IMR-90 (cell line): ENCODE measurements around the gene GIT1. TPM values are rescaled to one million over a fixed set of nuclear protein-coding genes. Genes with fewer than 3 reads are reported as not detected.

Experiments used
- ATAC-seq: fragments of 200-7000 bp; cut with Tn5 transposase; 2 replicates; pipeline ENCODE4 v1.9.1; 2020; ENCODE audit warnings: low read depth, mild to moderate bottlenecking, moderate library complexity
- BruUV-seq: library from RNA; stranded (reverse); fragments of 400-500 nt; replicated peaks from 2 replicates; lab custom pipeline; 2021; lab: Mats Ljungman, UMichigan
- CTCF ChIA-PET: fragments of 300-600 bp; formaldehyde crosslinking; extraction: SDS; loops from one replicate; lab custom pipeline; 2021; ENCODE audit warnings: antibody characterized with exemption; lab: Yijun Ruan, JAX
- POLR2A ChIA-PET: fragments of 300-600 bp; sonication (Branson Sonifier 250); formaldehyde crosslinking; loops from one replicate; lab custom pipeline; 2022; ENCODE audit warnings: antibody characterized with exemption; ENCODE audit not compliant: unreplicated experiment; lab: Charles Lee
- DNase-seq: peaks from one replicate; pipeline ENCODE4 v3.0.0; 2013
- H2AFZ ChIP-seq: replicated peaks from 2 replicates; pipeline ENCODE3; 2013; ENCODE audit warnings: low read length, mild to moderate bottlenecking; ENCODE audit not compliant: poor library complexity
- H2AK5ac ChIP-seq: 2 replicates; pipeline ENCODE4 v1.6.1; 2013; ENCODE audit warnings: low read depth, low read length, inconsistent platforms
- H2AK9ac ChIP-seq: replicated peaks from 2 replicates; pipeline ENCODE3; 2013; ENCODE audit warnings: mild to moderate bottlenecking, low read depth, low read length, moderate library complexity; ENCODE audit not compliant: poor library complexity
- H2BK120ac ChIP-seq: 2 replicates; pipeline ENCODE4 v1.6.1; 2013; ENCODE audit warnings: low read depth, low read length, inconsistent platforms
- H2BK15ac ChIP-seq: 3 replicates; pipeline ENCODE4 v1.6.1; 2013; ENCODE audit warnings: low read depth, low read length, inconsistent platforms
- H2BK20ac ChIP-seq: 2 replicates; pipeline ENCODE4 v1.6.1; 2013; ENCODE audit warnings: low read depth, mild to moderate bottlenecking, inconsistent platforms, low read length, moderate library complexity
- H2BK5ac ChIP-seq: 2 replicates; pipeline ENCODE4 v1.6.1; 2013; ENCODE audit warnings: mild to moderate bottlenecking, low read depth, low read length, inconsistent platforms; ENCODE audit not compliant: poor library complexity, severe bottlenecking
- H3K14ac ChIP-seq: replicated peaks from 2 replicates; pipeline ENCODE4 v1.6.1; 2013; ENCODE audit warnings: low read depth, low read length, inconsistent platforms
- H3K18ac ChIP-seq: 2 replicates; pipeline ENCODE4 v1.6.1; 2013; ENCODE audit warnings: low read depth, low read length, control low read depth
- H3K23ac ChIP-seq: 2 replicates; pipeline ENCODE4 v1.6.1; 2013; ENCODE audit warnings: low read depth, low read length, inconsistent platforms
- H3K27ac ChIP-seq: 2 replicates; pipeline ENCODE4 v1.5.1; 2013; ENCODE audit warnings: mild to moderate bottlenecking, control low read depth, low read length; ENCODE audit not compliant: insufficient read depth
- H3K27me3 ChIP-seq: 2 replicates; pipeline ENCODE4 v1.6.1; 2013; ENCODE audit warnings: low read length; ENCODE audit not compliant: control insufficient read depth, insufficient read depth
- H3K36me3 ChIP-seq: 2 replicates; pipeline ENCODE4 v1.6.1; 2013; ENCODE audit warnings: low read length, mixed read lengths; ENCODE audit not compliant: control insufficient read depth, insufficient read depth
- H3K4ac ChIP-seq: 2 replicates; pipeline ENCODE4 v1.6.1; 2013; ENCODE audit warnings: low read depth, low read length, inconsistent platforms
- H3K4me1 ChIP-seq: 2 replicates; pipeline ENCODE4 v1.6.1; 2013; ENCODE audit warnings: low read length, mixed read lengths; ENCODE audit not compliant: control insufficient read depth, insufficient read depth
- H3K4me2 ChIP-seq: 2 replicates; pipeline ENCODE4 v1.6.1; 2013; ENCODE audit warnings: low read depth, mild to moderate bottlenecking, control low read depth, low read length, moderate library complexity
- H3K4me3 ChIP-seq: 2 replicates; pipeline ENCODE4 v1.5.1; 2013; ENCODE audit warnings: low read depth, mild to moderate bottlenecking, control low read depth, low read length, moderate library complexity; ENCODE audit not compliant: insufficient read depth
- H3K56ac ChIP-seq: 2 replicates; pipeline ENCODE4 v1.6.1; 2013; ENCODE audit warnings: low read length, inconsistent platforms; ENCODE audit not compliant: insufficient read depth; ENCODE audit errors: extremely low read depth
- H3K79me1 ChIP-seq, 2 experiments: 2 replicates each; pipeline ENCODE4 v1.6.1; 2013; ENCODE audit warnings: low read length in 2 of 2, inconsistent platforms in 1 of 2, low read depth in 1 of 2
- H3K9ac ChIP-seq: 2 replicates; pipeline ENCODE4 v1.6.1; 2013; ENCODE audit warnings: low read depth, low read length, control low read depth
- H3K9me1 ChIP-seq: 2 replicates; pipeline ENCODE4 v1.6.1; 2013; ENCODE audit warnings: low read length, inconsistent platforms; ENCODE audit not compliant: insufficient read depth
- H3K9me3 ChIP-seq: 2 replicates; pipeline ENCODE4 v1.6.1; 2013; ENCODE audit warnings: low read length; ENCODE audit not compliant: control insufficient read depth, insufficient read depth
- H4K20me1 ChIP-seq: 2 replicates; pipeline ENCODE4 v1.6.1; 2013; ENCODE audit warnings: low read length, inconsistent platforms; ENCODE audit not compliant: insufficient read depth
- H4K5ac ChIP-seq: 2 replicates; pipeline ENCODE4 v1.6.1; 2013; ENCODE audit warnings: mild to moderate bottlenecking, low read depth, low read length, control low read depth
- H4K8ac ChIP-seq, 2 experiments: 2 replicates each; pipeline ENCODE4 v1.6.1; 2013; ENCODE audit warnings: low read depth in 2 of 2, low read length in 2 of 2, control low read depth in 1 of 2, inconsistent platforms in 1 of 2
- H4K91ac ChIP-seq: 2 replicates; pipeline ENCODE4 v1.6.1; 2013; ENCODE audit warnings: low read depth, low read length, inconsistent platforms; ENCODE audit not compliant: insufficient read depth
- BHLHE40 ChIP-seq: fragments of 150-350 bp; IDR thresholded peaks from 2 replicates; pipeline ENCODE4 v1.6.1; 2016; ENCODE audit warnings: mild to moderate bottlenecking, low read depth, low read length
- CTCF ChIP-seq: conservative IDR thresholded peaks from 2 replicates; pipeline ENCODE4 v1.5.1; 2012; ENCODE audit warnings: mild to moderate bottlenecking, low read depth, low read length, improper control_type of control experiment
- MAZ ChIP-seq: IDR thresholded peaks from 2 replicates; pipeline ENCODE4 v1.6.1; 2012; ENCODE audit warnings: low read depth, mild to moderate bottlenecking, low read length, improper control_type of control experiment, moderate library complexity, borderline replicate concordance
- RAD21 ChIP-seq: IDR thresholded peaks from 2 replicates; pipeline ENCODE4 v1.6.1; 2012; ENCODE audit warnings: low read length, improper control_type of control experiment
- RCOR1 ChIP-seq: IDR thresholded peaks from 2 replicates; pipeline ENCODE4 v1.6.1; 2012; ENCODE audit warnings: mild to moderate bottlenecking, low read length, improper control_type of control experiment; ENCODE audit not compliant: insufficient replicate concordance
- RFX5 ChIP-seq: IDR thresholded peaks from 2 replicates; pipeline ENCODE4 v1.8.0; 2012; ENCODE audit warnings: low read depth, mild to moderate bottlenecking, low read length, moderate library complexity
- USF2 ChIP-seq: fragments of 150-350 bp; IDR thresholded peaks from 2 replicates; pipeline ENCODE4 v1.6.1; 2017; ENCODE audit warnings: mild to moderate bottlenecking, antibody characterized with exemption, low read length, low read depth
- WGBS, 2 experiments: methylation state at CpG; one replicate each; pipeline versions ENCODE4 v1.1.5 to v1.1.7; 2013; ENCODE audit warnings: missing lambda C conversion rate in 2 of 2; ENCODE audit not compliant: insufficient read length in 1 of 2; ENCODE audit errors: extremely low coverage in 2 of 2; 5-methylcytosine and 5-hydroxymethylcytosine counted together
- dilution Hi-C: fragments of 300-500 bp; cut with HindIII; formaldehyde crosslinking; loops from one replicate; pipeline ENCODE4 v1.14.3; 2018; ENCODE audit warnings: low sequenced_read_pairs; ENCODE audit not compliant: unreplicated experiment
- in situ Hi-C: fragments of 300-500 bp; cut with MboI; formaldehyde crosslinking; loops from 3 replicates; pipeline ENCODE4 v1.14.3; 2019; ENCODE audit warnings: low sequenced_read_pairs, inconsistent platforms, mixed read lengths
- intact Hi-C: fragments of 100-400 bp; cut with micrococcal nuclease; formaldehyde crosslinking; loops from 2 replicates; pipeline ENCODE4 v1.10.0; 2022
- polyA plus RNA-seq, 3 experiments: library from polyadenylated mRNA; depleted of rRNA; stranded (reverse); fragments of >200 nt; gene quantifications; 2 replicates each; pipeline ENCODE4 v1.2.3, GENCODE V29; 2012; ENCODE audit warnings: low replicate concordance in 1 of 3
- total RNA-seq: library from RNA; depleted of rRNA; stranded (reverse); fragments of >200 nt; gene quantifications from 2 replicates; pipeline ENCODE4 v1.2.3, GENCODE V29; 2012
- TF ChIP-seq, protein P1 (sequence below): fragments of 150-350 bp; IDR thresholded peaks from 2 replicates; pipeline ENCODE4 v1.6.1; 2016; ENCODE audit warnings: low read depth, mild to moderate bottlenecking, low read length, moderate library complexity, borderline replicate concordance

The GIT1 gene
- total and polyA plus RNA-seq, 2 of the 4 experiments (the other 2 are of a cell fraction) = 14.2 to 34.2 TPM

DNA sequence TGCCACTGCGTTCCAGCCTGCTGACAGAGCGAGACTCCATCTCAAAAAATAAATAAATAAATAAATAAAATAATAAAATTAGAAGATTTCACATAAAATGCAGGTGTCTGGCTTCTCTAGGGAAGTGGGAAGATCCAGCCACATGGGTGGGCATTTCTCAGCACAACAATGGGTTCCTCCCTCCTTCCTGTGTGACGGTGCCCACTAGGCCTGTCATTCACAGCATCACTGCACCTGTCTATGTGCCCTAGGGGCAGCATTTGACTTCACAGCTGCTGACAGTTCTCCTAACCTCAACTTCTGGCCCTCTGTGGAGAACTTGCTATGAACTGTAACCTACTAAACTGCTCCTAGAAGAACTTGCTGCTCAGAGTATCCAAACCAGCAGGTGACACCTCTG is 25.6 kb downstream of the GIT1 start:
- dilution Hi-C loops = no loop called here
- H3K9ac ChIP-seq = no peak overlapping the region
- ChIA-PET POLR2A (no interaction called here), CTCF (no interaction called here)
- H3K9me1 ChIP-seq = peaks cover 2% of the 10 kb centered on the region; the same call in 1 of the 2 replicates
- no peak overlapping the region for H2BK15ac ChIP-seq
- no peaks in the 10 kb centered on the region for H3K27me3 ChIP-seq
- peaks cover 7% of the 10 kb centered on the region; the same call in 1 of the 2 replicates for H3K36me3 ChIP-seq
- H3K79me1 ChIP-seq = peaks cover 2 to 13% of the 10 kb centered on the region in 2 experiments; a peak in 3 of 4 replicates
- no peak overlapping the region for H2AK5ac ChIP-seq
- H4K20me1 ChIP-seq = no peaks in the 10 kb centered on the region
- no peaks in the 10 kb centered on the region for H3K9me3 ChIP-seq
- no peak overlapping the region for H2BK5ac ChIP-seq
- BruUV-seq = no TSS peak
- no peak overlapping the region for H2BK120ac ChIP-seq
- no peak overlapping the region for H4K5ac ChIP-seq
- ATAC-seq (no peak), DNase-seq (no peak)
- no peaks in the 10 kb centered on the region; the same call in 1 of the 2 replicates for H3K4me1 ChIP-seq
- no peak overlapping the region for H2AFZ ChIP-seq
- H3K4me3 ChIP-seq = no peak overlapping the region
- intact Hi-C loops = loop anchor here (10.0 kb wide), 1 partner anchor 419 kb away; no protein-coding TSS in a partner anchor
- TF ChIP-seq USF2 = no peak
- TF ChIP-seq MAZ = no peak
- TF ChIP-seq, protein P1, sequence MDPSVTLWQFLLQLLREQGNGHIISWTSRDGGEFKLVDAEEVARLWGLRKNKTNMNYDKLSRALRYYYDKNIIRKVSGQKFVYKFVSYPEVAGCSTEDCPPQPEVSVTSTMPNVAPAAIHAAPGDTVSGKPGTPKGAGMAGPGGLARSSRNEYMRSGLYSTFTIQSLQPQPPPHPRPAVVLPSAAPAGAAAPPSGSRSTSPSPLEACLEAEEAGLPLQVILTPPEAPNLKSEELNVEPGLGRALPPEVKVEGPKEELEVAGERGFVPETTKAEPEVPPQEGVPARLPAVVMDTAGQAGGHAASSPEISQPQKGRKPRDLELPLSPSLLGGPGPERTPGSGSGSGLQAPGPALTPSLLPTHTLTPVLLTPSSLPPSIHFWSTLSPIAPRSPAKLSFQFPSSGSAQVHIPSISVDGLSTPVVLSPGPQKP = no peak
- no peak for TF ChIP-seq CTCF
- TF ChIP-seq RFX5 = no peak
- TF ChIP-seq BHLHE40 = no peak
- TF ChIP-seq RAD21 = no peak
- no peak for TF ChIP-seq RCOR1
- no peak overlapping the region for H2BK20ac ChIP-seq
- WGBS, 2 experiments = no CpG with 5 or more reads among the region's 3 CpGs
- H3K27ac ChIP-seq = no peak overlapping the region
- no peak overlapping the region for H3K23ac ChIP-seq
- no peak overlapping the region for H3K18ac ChIP-seq
- H3K14ac ChIP-seq = no peak overlapping the region
- no peak overlapping the region for H3K4me2 ChIP-seq
- no peak overlapping the region for H3K4ac ChIP-seq
- no peak overlapping the region for H2AK9ac ChIP-seq
- no peak overlapping the region for H4K8ac ChIP-seq
- no peak overlapping the region for H4K91ac ChIP-seq
- H3K56ac ChIP-seq = no peak overlapping the region
- in situ Hi-C loops = no loop called here
